Endodermal cell (in vitro differentiated cells): Measurements from ENCODE around the gene EFEMP1. TPM values are rescaled to one million over a fixed set of nuclear protein-coding genes. Genes with fewer than 3 reads are reported as not detected.

Experiments
- DNase-seq: peaks from one replicate; pipeline ENCODE4 v3.0.0-alpha.2; 2017
- H3K27ac ChIP-seq: 2 replicates; pipeline ENCODE4 v1.5.1; 2013; ENCODE audit warnings: mild to moderate bottlenecking, low read depth, low read length, moderate library complexity
- H3K27me3 ChIP-seq: 2 replicates; pipeline ENCODE4 v1.6.1; 2013; ENCODE audit warnings: mild to moderate bottlenecking, low read length, moderate library complexity; ENCODE audit not compliant: insufficient read depth, control insufficient read depth, poor library complexity, severe bottlenecking
- H3K36me3 ChIP-seq: 2 replicates; pipeline ENCODE4 v1.7.0; 2013; ENCODE audit warnings: mild to moderate bottlenecking, low read length, moderate library complexity; ENCODE audit not compliant: control insufficient read depth, insufficient read depth
- H3K4me1 ChIP-seq: one replicate; pipeline ENCODE4 v1.7.0; 2013; ENCODE audit warnings: low read length; ENCODE audit not compliant: control insufficient read depth, insufficient read depth
- H3K4me3 ChIP-seq: 2 replicates; pipeline ENCODE4 v1.5.1; 2013; ENCODE audit warnings: mild to moderate bottlenecking, low read length, moderate library complexity
- H3K9ac ChIP-seq: 2 replicates; pipeline ENCODE4 v1.6.1; 2013; ENCODE audit warnings: mild to moderate bottlenecking, low read length, moderate library complexity; ENCODE audit not compliant: poor library complexity, severe bottlenecking; ENCODE audit errors: extremely low read depth
- H3K9me3 ChIP-seq: 2 replicates; pipeline ENCODE4 v1.6.1; 2013; ENCODE audit warnings: mild to moderate bottlenecking, low read length, moderate library complexity; ENCODE audit not compliant: control insufficient read depth
- H3K27ac Mint-ChIP-seq: 2 replicates; pipeline ENCODE4 v1.8.0; 2020; ENCODE audit warnings: mixed read lengths
- H3K27me3 Mint-ChIP-seq: 2 replicates; pipeline ENCODE4 v1.8.0; 2021; ENCODE audit warnings: mild to moderate bottlenecking, mixed read lengths; ENCODE audit not compliant: insufficient read depth
- H3K36me3 Mint-ChIP-seq: 2 replicates; pipeline ENCODE4 v1.8.0; 2020; ENCODE audit warnings: low read depth, mixed read lengths
- H3K4me1 Mint-ChIP-seq: 2 replicates; pipeline ENCODE4 v1.8.0; 2020; ENCODE audit warnings: mixed read lengths
- H3K4me3 Mint-ChIP-seq: 2 replicates; pipeline ENCODE4 v1.8.0; 2020; ENCODE audit warnings: mild to moderate bottlenecking, moderate library complexity, mixed read lengths
- H3K9me3 Mint-ChIP-seq: 2 replicates; pipeline ENCODE4 v1.8.0; 2020; ENCODE audit warnings: mild to moderate bottlenecking, mixed read lengths
- WGBS, 2 experiments: methylation state at CpG; one replicate each; pipeline versions ENCODE4 v1.1.5 to v1.1.7; 2013; ENCODE audit warnings: missing lambda C conversion rate in 2 of 2, mixed read lengths in 1 of 2; ENCODE audit not compliant: insufficient coverage in 1 of 2, insufficient read length in 1 of 2; 5-methylcytosine and 5-hydroxymethylcytosine counted together
- total RNA-seq, 2 donors: library from RNA; stranded (reverse); fragmentation: NEBNext Ultra II Directional in 1 of 2; extraction: Animal tissue kit (Norgen Biotek cat#: 25700) in 1 of 2; gene quantifications; 2 replicates in 1 of 2; 3 replicates in 1 of 2; pipeline ENCODE4 v1.2.1, GENCODE V29; 2021
- TF ChIP-seq, protein P1 (sequence below): fragments of 200-600 bp; sonication (generic); conservative IDR thresholded peaks from 2 replicates; pipeline ENCODE4 v1.5.0; 2021; ENCODE audit warnings: antibody characterized with exemption, mild to moderate bottlenecking

Gene EFEMP1
- total RNA-seq, 2 donors from 2014 or later = 2.6 to 3.3 TPM

GRCh38 chr2:55885944-55886281 is 37.7 kb downstream of the EFEMP1 start:
- TF ChIP-seq, protein P1, sequence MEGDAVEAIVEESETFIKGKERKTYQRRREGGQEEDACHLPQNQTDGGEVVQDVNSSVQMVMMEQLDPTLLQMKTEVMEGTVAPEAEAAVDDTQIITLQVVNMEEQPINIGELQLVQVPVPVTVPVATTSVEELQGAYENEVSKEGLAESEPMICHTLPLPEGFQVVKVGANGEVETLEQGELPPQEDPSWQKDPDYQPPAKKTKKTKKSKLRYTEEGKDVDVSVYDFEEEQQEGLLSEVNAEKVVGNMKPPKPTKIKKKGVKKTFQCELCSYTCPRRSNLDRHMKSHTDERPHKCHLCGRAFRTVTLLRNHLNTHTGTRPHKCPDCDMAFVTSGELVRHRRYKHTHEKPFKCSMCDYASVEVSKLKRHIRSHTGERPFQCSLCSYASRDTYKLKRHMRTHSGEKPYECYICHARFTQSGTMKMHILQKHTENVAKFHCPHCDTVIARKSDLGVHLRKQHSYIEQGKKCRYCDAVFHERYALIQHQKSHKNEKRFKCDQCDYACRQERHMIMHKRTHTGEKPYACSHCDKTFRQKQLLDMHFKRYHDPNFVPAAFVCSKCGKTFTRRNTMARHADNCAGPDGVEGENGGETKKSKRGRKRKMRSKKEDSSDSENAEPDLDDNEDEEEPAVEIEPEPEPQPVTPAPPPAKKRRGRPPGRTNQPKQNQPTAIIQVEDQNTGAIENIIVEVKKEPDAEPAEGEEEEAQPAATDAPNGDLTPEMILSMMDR = no peak
- H3K4me1 ChIP-seq = no peaks in the 10 kb centered on the region

GRCh38 chr2:55885127-55885943 is 38.2 kb downstream of the EFEMP1 start:
- H3K27ac ChIP-seq = no peak overlapping the region
- Mint-ChIP-seq H3K4me1 (peaks cover 3% of the 10 kb centered on the region), H3K27ac (no peak overlapping the region), H3K36me3 (no peaks in the 10 kb centered on the region), H3K9me3 (no peaks in the 10 kb centered on the region), H3K4me3 (no peak overlapping the region), H3K27me3 (no peaks in the 10 kb centered on the region)
- 80 to 92% methylated on average over 9 to 11 of the region's 11 CpGs for WGBS, 2 experiments
- no peaks in the 10 kb centered on the region for H3K27me3 ChIP-seq
- TF ChIP-seq, protein P1 = no peak
- no peak overlapping the region for H3K9ac ChIP-seq
- H3K4me1 ChIP-seq = no peaks in the 10 kb centered on the region
- H3K4me3 ChIP-seq = no peak overlapping the region
- H3K36me3 ChIP-seq = no peaks in the 10 kb centered on the region
- no peaks in the 10 kb centered on the region for H3K9me3 ChIP-seq
- no peak for DNase-seq

More at GRCh38 chr2:55885944-55886281, 37.7 kb downstream of the EFEMP1 start:
- no peak overlapping the region for H3K27ac Mint-ChIP-seq
- H3K36me3 Mint-ChIP-seq = no peaks in the 10 kb centered on the region
- no peaks in the 10 kb centered on the region for H3K27me3 ChIP-seq
- no peaks in the 10 kb centered on the region for H3K36me3 ChIP-seq
- peaks cover 3% of the 10 kb centered on the region for H3K4me1 Mint-ChIP-seq
- H3K27me3 Mint-ChIP-seq = no peaks in the 10 kb centered on the region
- H3K9ac ChIP-seq = no peak overlapping the region
- H3K27ac ChIP-seq = no peak overlapping the region
- DNase-seq = no peak
- no peak overlapping the region for H3K4me3 Mint-ChIP-seq
- H3K9me3 ChIP-seq = no peaks in the 10 kb centered on the region
- no peaks in the 10 kb centered on the region for H3K9me3 Mint-ChIP-seq
- no peak overlapping the region for H3K4me3 ChIP-seq

DNA sequence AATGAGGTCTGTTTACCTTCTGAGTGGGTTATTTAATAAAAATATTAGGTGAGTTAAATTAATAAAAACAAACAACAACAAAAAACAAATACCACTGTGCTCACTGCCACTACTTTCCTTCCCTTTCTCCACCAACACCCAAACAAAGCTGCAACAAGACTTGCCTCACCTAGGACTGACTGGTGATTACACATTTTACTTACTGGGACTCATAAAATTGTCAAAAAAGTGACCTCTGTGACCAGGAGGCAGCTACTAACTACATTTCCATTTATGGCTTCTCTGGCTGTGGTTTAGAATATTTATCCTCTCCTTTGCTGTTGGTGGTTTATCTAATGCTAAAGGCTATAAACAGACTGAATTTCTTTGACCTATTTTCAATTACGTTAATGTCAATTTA is 39.8 kb downstream of the EFEMP1 start:
- Mint-ChIP-seq H3K27ac (no peak overlapping the region), H3K27me3 (no peaks in the 10 kb centered on the region), H3K9me3 (no peaks in the 10 kb centered on the region), H3K4me1 (peaks cover 3% of the 10 kb centered on the region), H3K4me3 (no peak overlapping the region), H3K36me3 (no peaks in the 10 kb centered on the region)
- TF ChIP-seq, protein P1 = no peak
- Histone ChIP-seq H3K36me3 (no peaks in the 10 kb centered on the region), H3K4me1 (no peaks in the 10 kb centered on the region), H3K9ac (no peak overlapping the region), H3K9me3 (no peaks in the 10 kb centered on the region), H3K27ac (no peak overlapping the region), H3K27me3 (no peaks in the 10 kb centered on the region), H3K4me3 (no peak overlapping the region)
- DNase-seq = no peak
- WGBS, 2 experiments = no CpG with 5 or more reads among the region's 1 CpG
